Spleen (tissue), 11 donors: ENCODE measurements around the gene SRGAP2. TPM values are rescaled to one million over a fixed set of nuclear protein-coding genes. Genes with fewer than 3 reads are reported as not detected.
"Not testable (repeated sequence)": the region's sequence is repeated elsewhere in the genome, so short reads cannot be mapped to it uniquely, and the experiment has no call there.

Source experiments
- DNase-seq: peaks from one replicate; pipeline ENCODE4 v3.0.0-alpha.2; 2020
- H3K27ac ChIP-seq, 8 donors: fragments of 200-600 bp; sonication (generic) in 7 of 8; 1 replicate in 4 of 8; 2 replicates in 4 of 8; pipeline versions ENCODE4 v1.5.0 to v1.8.0; 2016 to 2021; ENCODE audit warnings: inconsistent platforms in 4 of 8, mild to moderate bottlenecking in 4 of 8, moderate library complexity in 1 of 8
- H3K27me3 ChIP-seq, 7 donors: fragments of 200-600 bp; sonication (generic) in 6 of 7; replicated peaks in 1 of 7; 1 replicate in 4 of 7; 2 replicates in 3 of 7; pipeline versions ENCODE4 v1.5.0 to v1.8.0; 2016 to 2021; ENCODE audit warnings: inconsistent platforms in 3 of 7, mild to moderate bottlenecking in 1 of 7
- H3K36me3 ChIP-seq, 6 donors: fragments of 200-600 bp; sonication (generic) in 5 of 6; 1 replicate in 4 of 6; 2 replicates in 2 of 6; pipeline versions ENCODE4 v1.5.0 to v1.8.0; 2016 to 2021; ENCODE audit warnings: inconsistent platforms in 2 of 6
- H3K4me1 ChIP-seq, 6 donors: fragments of 200-600 bp; sonication (generic) in 5 of 6; 1 replicate in 3 of 6; 2 replicates in 3 of 6; pipeline versions ENCODE4 v1.5.0 to v1.8.0; 2016 to 2021; ENCODE audit warnings: inconsistent platforms in 3 of 6
- H3K4me3 ChIP-seq, 8 donors: fragments of 200-600 bp; sonication (generic) in 7 of 8; 1 replicate in 4 of 8; 2 replicates in 4 of 8; pipeline versions ENCODE4 v1.5.0 to v1.8.0; 2016 to 2021; ENCODE audit warnings: inconsistent platforms in 4 of 8, mild to moderate bottlenecking in 4 of 8, moderate library complexity in 2 of 8
- H3K9me3 ChIP-seq, 8 donors: fragments of 200-600 bp; sonication (generic) in 7 of 8; 1 replicate in 4 of 8; 2 replicates in 4 of 8; pipeline versions ENCODE4 v1.5.0 to v1.8.0; 2016 to 2021; ENCODE audit warnings: inconsistent platforms in 4 of 8
- POLR2AphosphoS5 ChIP-seq, 3 donors: sonication (generic); formaldehyde crosslinking; IDR thresholded peaks; one replicate each; pipeline ENCODE4 v1.5.1; 2017; ENCODE audit warnings: antibody characterized with exemption in 3 of 3
- WGBS, 5 donors: extraction: QIAGEN DNeasy Blood & Tissue Kit in 3 of 5; methylation state at CpG; one replicate each; pipeline versions ENCODE4 v1.1.5 to v1.1.7; 2013 to 2018; 5-methylcytosine and 5-hydroxymethylcytosine counted together
- intact Hi-C: fragments of 100-400 bp; cut with DNase I; formaldehyde crosslinking; loops from one replicate; pipeline ENCODE4 v1.15.0; 2023; ENCODE audit warnings: low total_unique reads
- polyA plus RNA-seq, 3 donors: library from polyadenylated mRNA; stranded (reverse); fragments of 200-250 nt; gene quantifications; one replicate each; pipeline ENCODE4 v1.2.1, GENCODE V29; 2013
- total RNA-seq, 7 donors: library from RNA; depleted of rRNA in 3 of 7; stranded (reverse); fragments of >200 nt in 3 of 7; fragmentation: NEBNext Ultra II Directional in 4 of 7; extraction: Animal tissue kit (Norgen Biotek cat#: 25700) in 4 of 7; gene quantifications; one replicate each; pipeline versions ENCODE4 v1.1.0 to v1.2.1, GENCODE V29; 2016 to 2021
- donor health status: healthy with polysubstance abuse.
- donor health status: DM: no; HTN: no; CAD: no; lungs with moderate emphysema.
- donor health status: DM: no; HTN: no; CAD: no.
- donor health status: Bipolar disorder and iron deficiency.
- donor health status: healthy.
- donor health status: DM: no; HTN: no; CAD: no.
- donor health status: DM: yes; HTN: yes; CAD: no.

SRGAP2 gene
- total and polyA plus RNA-seq, 10 donors = 11.9 to 174 (median 97.0) TPM

- H3K9me3 ChIP-seq, intact Hi-C loops, H3K36me3 ChIP-seq, H3K27me3 ChIP-seq, H3K4me1 ChIP-seq: not testable (repeated sequence)
- peak within 1 kb of the TSS; percentile 57 to 90 (median 88) for H3K27ac ChIP-seq
- TF ChIP-seq POLR2AphosphoS5 (IDR thresholded peaks at IDR 0.05) = peak in 1 of 3 donors; percentile 6
- peak within 1 kb of the TSS; percentile 46 to 75 (median 58) for H3K4me3 ChIP-seq
- WGBS, 5 donors = 0 to 1% (median 0%) methylated on average over 13 to 22 of the region's 36 CpGs
- peak; percentile 98 for DNase-seq
These were observed 465 bp upstream of the SRGAP2 start, which contains the start of gene FAM72A for GRCh38 chr1:206202789-206203363. Gene FAM72A (minus strand): TSS chr1:206202839. CDS start chr1:206202025, 814 bp downstream.

GRCh38 chr1:206204159-206204511, 794 bp downstream of the SRGAP2 start:
- intact Hi-C loops, H3K27me3 ChIP-seq, H3K9me3 ChIP-seq, H3K4me1 ChIP-seq, H3K36me3 ChIP-seq: not testable (repeated sequence)
- WGBS, 5 donors = 0% methylated on average over 4 of the region's 25 CpGs; no CpG with 5 or more reads in 4 of the 5 donors
- peak; percentile 68 for DNase-seq
- Histone ChIP-seq H3K27ac (peak overlapping the region in 4 of 8 donors; percentile 71 to 89 (median 82)), H3K4me3 (peak overlapping the region in 7 of 8 donors; percentile 22 to 64 (median 42))

GRCh38 chr1:206204871-206205270, 1.5 kb downstream of the SRGAP2 start:
- Histone ChIP-seq H3K27ac (peak overlapping the region in 7 of 8 donors; percentile 38 to 81 (median 72)), H3K4me3 (peak overlapping the region in 7 of 8 donors; percentile 33 to 68 (median 47))
- WGBS, 5 donors = 0 to 4% (median 1%) methylated on average over 12 to 25 of the region's 25 CpGs
- intact Hi-C loops, H3K27me3 ChIP-seq, H3K4me1 ChIP-seq, H3K9me3 ChIP-seq, H3K36me3 ChIP-seq: not testable (repeated sequence)
- peak in 2 of 3 donors; percentile 32 to 53 for TF ChIP-seq POLR2AphosphoS5 (IDR thresholded peaks at IDR 0.05)
- DNase-seq = peak; percentile 77

GRCh38 chr1:206205569-206205968, 2.2 kb downstream of the SRGAP2 start:
- H3K4me3 ChIP-seq = peak overlapping the region in 5 of 8 donors; percentile 19 to 56 (median 33)
- intact Hi-C loops, H3K4me1 ChIP-seq, H3K27me3 ChIP-seq, H3K9me3 ChIP-seq, H3K36me3 ChIP-seq: not testable (repeated sequence)
- DNase-seq = peak; percentile 80
- whole genome bisulfite sequencing, 5 donors = 0 to 2% methylated on average over 4 to 19 of the region's 31 CpGs; no CpG with 5 or more reads in 3 of the 5 donors
- peak overlapping the region in 3 of 8 donors; percentile 11 to 55 (median 28) for H3K27ac ChIP-seq

- H3K9me3 ChIP-seq, H3K4me1 ChIP-seq, H3K4me3 ChIP-seq, DNase-seq, H3K27me3 ChIP-seq, H3K27ac ChIP-seq, H3K36me3 ChIP-seq, intact Hi-C loops: not testable (repeated sequence)
- no CpG with 5 or more reads among the region's 1 CpG for WGBS, 5 donors
These were observed 7.5 kb downstream of the SRGAP2 start for GRCh38 chr1:206210802-206211201.

- WGBS, 5 donors = 83 to 92% (median 87%) methylated on average over 3 to 5 of the region's 7 CpGs
- H3K36me3 ChIP-seq, H3K4me1 ChIP-seq, H3K4me3 ChIP-seq, H3K9me3 ChIP-seq, H3K27ac ChIP-seq, DNase-seq, intact Hi-C loops, H3K27me3 ChIP-seq: not testable (repeated sequence)
These were observed 12.5 kb downstream of the SRGAP2 start for GRCh38 chr1:206215600-206216392.

- H3K4me3 ChIP-seq, H3K27ac ChIP-seq, H3K36me3 ChIP-seq, H3K4me1 ChIP-seq, intact Hi-C loops, H3K9me3 ChIP-seq, H3K27me3 ChIP-seq, DNase-seq: not testable (repeated sequence)
- 66 to 100% (median 68%) methylated on average over 1 to 2 of the region's 3 CpGs for WGBS, 5 donors
These were observed 14.9 kb downstream of the SRGAP2 start for GRCh38 chr1:206218285-206218684.

GRCh38 chr1:206218765-206219164, 15.4 kb downstream of the SRGAP2 start:
- H3K36me3 ChIP-seq, H3K9me3 ChIP-seq, H3K4me1 ChIP-seq, H3K27ac ChIP-seq, H3K4me3 ChIP-seq, intact Hi-C loops, H3K27me3 ChIP-seq, DNase-seq: not testable (repeated sequence)
- no CpG with 5 or more reads among the region's 2 CpGs for WGBS, 5 donors

- DNase-seq, H3K4me1 ChIP-seq, H3K4me3 ChIP-seq, H3K36me3 ChIP-seq, H3K9me3 ChIP-seq, intact Hi-C loops, H3K27me3 ChIP-seq: not testable (repeated sequence)
- WGBS, 5 donors = 67 to 92% (median 69%) methylated on average over 3 to 5 of the region's 13 CpGs
- H3K27ac ChIP-seq = peak overlapping the region in 3 of 8 donors; percentile 34 to 57 (median 38)
These were observed 16.4 kb downstream of the SRGAP2 start for GRCh38 chr1:206219514-206220331.

- H3K36me3 ChIP-seq, H3K9me3 ChIP-seq, DNase-seq, H3K4me1 ChIP-seq, H3K4me3 ChIP-seq, H3K27me3 ChIP-seq, intact Hi-C loops: not testable (repeated sequence)
- 48 to 64% (median 54%) methylated on average over 4 of the region's 4 CpGs for WGBS, 5 donors
- peak overlapping the region in 3 of 8 donors; percentile 34 to 57 (median 38) for H3K27ac ChIP-seq
These were observed 17.1 kb downstream of the SRGAP2 start for GRCh38 chr1:206220332-206221000.
